ENCODE measurements around the gene KCNIP2.

DNA sequence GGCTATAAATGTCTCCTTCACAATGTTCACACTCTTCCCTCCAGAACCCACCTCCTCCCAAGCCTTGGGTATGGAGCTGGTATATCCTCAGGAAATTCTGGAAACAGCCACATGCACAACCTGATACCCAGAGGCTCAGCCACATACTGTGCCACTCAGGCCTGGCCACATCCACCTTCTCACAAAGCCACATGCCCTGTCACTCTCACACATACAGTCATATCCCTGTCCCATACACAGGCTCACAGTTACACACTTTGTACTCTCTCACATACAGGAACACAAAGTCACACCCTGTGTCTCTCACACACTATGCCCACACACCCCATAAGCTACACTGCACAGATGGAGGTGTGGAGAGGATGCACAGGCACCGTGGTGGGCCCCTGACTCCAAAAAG is 10.1 kb downstream of the KCNIP2 start:
- no peak for TF ChIP-seq POLR2A (IDR thresholded peaks at IDR 0.05)
- TF ChIP-seq, protein P1, sequence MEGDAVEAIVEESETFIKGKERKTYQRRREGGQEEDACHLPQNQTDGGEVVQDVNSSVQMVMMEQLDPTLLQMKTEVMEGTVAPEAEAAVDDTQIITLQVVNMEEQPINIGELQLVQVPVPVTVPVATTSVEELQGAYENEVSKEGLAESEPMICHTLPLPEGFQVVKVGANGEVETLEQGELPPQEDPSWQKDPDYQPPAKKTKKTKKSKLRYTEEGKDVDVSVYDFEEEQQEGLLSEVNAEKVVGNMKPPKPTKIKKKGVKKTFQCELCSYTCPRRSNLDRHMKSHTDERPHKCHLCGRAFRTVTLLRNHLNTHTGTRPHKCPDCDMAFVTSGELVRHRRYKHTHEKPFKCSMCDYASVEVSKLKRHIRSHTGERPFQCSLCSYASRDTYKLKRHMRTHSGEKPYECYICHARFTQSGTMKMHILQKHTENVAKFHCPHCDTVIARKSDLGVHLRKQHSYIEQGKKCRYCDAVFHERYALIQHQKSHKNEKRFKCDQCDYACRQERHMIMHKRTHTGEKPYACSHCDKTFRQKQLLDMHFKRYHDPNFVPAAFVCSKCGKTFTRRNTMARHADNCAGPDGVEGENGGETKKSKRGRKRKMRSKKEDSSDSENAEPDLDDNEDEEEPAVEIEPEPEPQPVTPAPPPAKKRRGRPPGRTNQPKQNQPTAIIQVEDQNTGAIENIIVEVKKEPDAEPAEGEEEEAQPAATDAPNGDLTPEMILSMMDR (IDR thresholded peaks at IDR 0.05) = no peak

Measured in Peyer's patch (tissue), 4 donors.